PC-9 (cell line): ENCODE measurements around the gene SMAD9. TPM values are rescaled to one million over a fixed set of nuclear protein-coding genes. Genes with fewer than 3 reads are reported as not detected.

ENCODE experiments used
- BruUV-seq: library from RNA; stranded (reverse); fragments of 400-500 nt; replicated peaks from 2 replicates; lab custom pipeline; 2021; lab: Mats Ljungman, UMichigan
- CTCF ChIA-PET: fragments of 300-600 bp; sonication (Branson Sonifier 250); formaldehyde crosslinking; loops from one replicate; lab custom pipeline; 2022; ENCODE audit warnings: antibody characterized with exemption; lab: Charles Lee
- POLR2A ChIA-PET: fragments of 300-600 bp; sonication (Branson Sonifier 250); formaldehyde crosslinking; loops from one replicate; lab custom pipeline; 2022; ENCODE audit warnings: antibody characterized with exemption; ENCODE audit not compliant: unreplicated experiment; lab: Charles Lee
- DNase-seq, 2 experiments: peaks; one replicate each; pipeline versions ENCODE4 v3.0.0 to v3.0.0-alpha.2; 2015 to 2022; ENCODE audit warnings: mixed read lengths in 1 of 2
- H2AFZ ChIP-seq: fragments of 200-600 bp; sonication (generic); 2 replicates; pipeline ENCODE4 v1.8.1; 2017; ENCODE audit warnings: antibody characterized with exemption
- H3F3A ChIP-seq: fragments of 200-600 bp; sonication (generic); 2 replicates; pipeline ENCODE4 v1.8.1; 2017; ENCODE audit warnings: antibody characterized with exemption, mild to moderate bottlenecking, low read depth; ENCODE audit not compliant: insufficient read depth
- H3K27ac ChIP-seq: fragments of 200-600 bp; sonication (generic); 2 replicates; pipeline ENCODE4 v1.6.1; 2016; ENCODE audit warnings: mixed run types
- H3K27me3 ChIP-seq: fragments of 200-600 bp; sonication (generic); 2 replicates; pipeline ENCODE4 v1.6.1; 2016; ENCODE audit warnings: low read depth, mixed run types; ENCODE audit not compliant: insufficient read depth
- H3K36me3 ChIP-seq: fragments of 200-600 bp; sonication (generic); 2 replicates; pipeline ENCODE4 v1.6.1; 2016; ENCODE audit warnings: low read depth, mixed run types
- H3K4me1 ChIP-seq: fragments of 200-600 bp; sonication (generic); replicated peaks from 2 replicates; pipeline ENCODE4 v1.6.1; 2016; ENCODE audit warnings: mixed run types; ENCODE audit not compliant: insufficient read depth
- H3K4me2 ChIP-seq: fragments of 200-600 bp; sonication (generic); 2 replicates; pipeline ENCODE4 v1.6.1; 2017; ENCODE audit warnings: mixed run types
- H3K4me3 ChIP-seq: fragments of 200-600 bp; sonication (generic); 2 replicates; pipeline ENCODE4 v1.6.1; 2016; ENCODE audit warnings: mixed run types
- H3K79me2 ChIP-seq: fragments of 200-600 bp; sonication (generic); 2 replicates; pipeline ENCODE4 v1.6.1; 2017; ENCODE audit warnings: low read depth, mixed run types
- H3K9me2 ChIP-seq: fragments of 200-600 bp; sonication (generic); 2 replicates; pipeline ENCODE4 v1.8.1; 2017; ENCODE audit warnings: mild to moderate bottlenecking; ENCODE audit not compliant: insufficient read depth
- H3K9me3 ChIP-seq: fragments of 200-600 bp; sonication (generic); 2 replicates; pipeline ENCODE4 v1.8.1; 2016; ENCODE audit warnings: low read depth; ENCODE audit not compliant: insufficient read depth
- H4K20me1 ChIP-seq: fragments of 200-600 bp; sonication (generic); 2 replicates; pipeline ENCODE4 v1.8.1; 2017; ENCODE audit not compliant: insufficient read depth
- EZH2 ChIP-seq: fragments of 200-600 bp; sonication (generic); IDR thresholded peaks from 2 replicates; pipeline ENCODE4 v1.8.0; 2017; ENCODE audit warnings: antibody characterized with exemption, low read depth
- intact Hi-C: fragments of 100-400 bp; cut with micrococcal nuclease; formaldehyde crosslinking; loops from one replicate; pipeline ENCODE4 v1.10.0; 2022; ENCODE audit not compliant: unreplicated experiment
- total RNA-seq: library from RNA; stranded (reverse); gene quantifications from 2 replicates; pipeline ENCODE4 v1.2.3, GENCODE V29; 2021
- TF ChIP-seq, protein P1 (sequence below): fragments of 200-600 bp; sonication (generic); conservative IDR thresholded peaks from 2 replicates; pipeline ENCODE4 v1.6.1; 2017; ENCODE audit warnings: mixed run types, antibody characterized with exemption, mild to moderate bottlenecking, moderate library complexity

SMAD9 gene
- total RNA-seq, 1 experiment from 2014 or later: 0.94 TPM

- ChIA-PET POLR2A (no interaction called here), CTCF (no interaction called here)
- Histone ChIP-seq H3F3A (no peaks in the 10 kb centered on the region), H3K4me2 (no peak overlapping the region), H3K36me3 (no peaks in the 10 kb centered on the region), H3K27ac (no peak overlapping the region), H3K27me3 (no peaks in the 10 kb centered on the region), H3K9me3 (no peaks in the 10 kb centered on the region; the same call in 1 of the 2 replicates), H3K9me2 (no peaks in the 10 kb centered on the region), H3K4me3 (no peak overlapping the region), H3K4me1 (peaks cover 7% of the 10 kb centered on the region; the same call in 1 of the 2 replicates), H4K20me1 (no peaks in the 10 kb centered on the region), H3K79me2 (no peaks in the 10 kb centered on the region), H2AFZ (no peak overlapping the region)
- intact Hi-C loops: no loop called here
- BruUV-seq: no TSS peak
- TF ChIP-seq, protein P1, sequence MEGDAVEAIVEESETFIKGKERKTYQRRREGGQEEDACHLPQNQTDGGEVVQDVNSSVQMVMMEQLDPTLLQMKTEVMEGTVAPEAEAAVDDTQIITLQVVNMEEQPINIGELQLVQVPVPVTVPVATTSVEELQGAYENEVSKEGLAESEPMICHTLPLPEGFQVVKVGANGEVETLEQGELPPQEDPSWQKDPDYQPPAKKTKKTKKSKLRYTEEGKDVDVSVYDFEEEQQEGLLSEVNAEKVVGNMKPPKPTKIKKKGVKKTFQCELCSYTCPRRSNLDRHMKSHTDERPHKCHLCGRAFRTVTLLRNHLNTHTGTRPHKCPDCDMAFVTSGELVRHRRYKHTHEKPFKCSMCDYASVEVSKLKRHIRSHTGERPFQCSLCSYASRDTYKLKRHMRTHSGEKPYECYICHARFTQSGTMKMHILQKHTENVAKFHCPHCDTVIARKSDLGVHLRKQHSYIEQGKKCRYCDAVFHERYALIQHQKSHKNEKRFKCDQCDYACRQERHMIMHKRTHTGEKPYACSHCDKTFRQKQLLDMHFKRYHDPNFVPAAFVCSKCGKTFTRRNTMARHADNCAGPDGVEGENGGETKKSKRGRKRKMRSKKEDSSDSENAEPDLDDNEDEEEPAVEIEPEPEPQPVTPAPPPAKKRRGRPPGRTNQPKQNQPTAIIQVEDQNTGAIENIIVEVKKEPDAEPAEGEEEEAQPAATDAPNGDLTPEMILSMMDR: no peak
- no peak for TF ChIP-seq EZH2
- DNase-seq: no peak
Measured at GRCh38 chr13:36910545-36910944, 9.5 kb downstream of the SMAD9 start.

GRCh38 chr13:36907821-36908220, 12.2 kb downstream of the SMAD9 start:
- BruUV-seq: no TSS peak
- ChIA-PET POLR2A (no interaction called here), CTCF (no interaction called here)
- no peak for DNase-seq
- Histone ChIP-seq H4K20me1 (no peaks in the 10 kb centered on the region), H3F3A (no peaks in the 10 kb centered on the region), H3K4me1 (peaks cover 2% of the 10 kb centered on the region; the same call in 1 of the 2 replicates), H3K4me2 (no peak overlapping the region), H3K9me2 (no peaks in the 10 kb centered on the region), H3K27ac (no peak overlapping the region), H3K9me3 (no peaks in the 10 kb centered on the region; the same call in 1 of the 2 replicates), H3K27me3 (no peaks in the 10 kb centered on the region), H2AFZ (no peak overlapping the region), H3K36me3 (no peaks in the 10 kb centered on the region), H3K4me3 (no peak overlapping the region), H3K79me2 (no peaks in the 10 kb centered on the region)
- TF ChIP-seq EZH2: no peak
- TF ChIP-seq, protein P1: no peak
- intact Hi-C loops: no loop called here

- BruUV-seq: no TSS peak
- H3K27ac ChIP-seq: no peak overlapping the region
- H3K27me3 ChIP-seq: no peaks in the 10 kb centered on the region
- ChIA-PET POLR2A (no interaction called here), CTCF (no interaction called here)
- no peak for DNase-seq
- no peaks in the 10 kb centered on the region for H3K9me2 ChIP-seq
- intact Hi-C loops: no loop called here
- H4K20me1 ChIP-seq: no peaks in the 10 kb centered on the region
- H3K4me3 ChIP-seq: no peak overlapping the region
- no peaks in the 10 kb centered on the region for H3K36me3 ChIP-seq
- no peaks in the 10 kb centered on the region for H3K79me2 ChIP-seq
- H3K4me2 ChIP-seq: no peak overlapping the region
- H3K4me1 ChIP-seq: no peaks in the 10 kb centered on the region
- TF ChIP-seq, protein P1: no peak
- no peak for TF ChIP-seq EZH2
- H3F3A ChIP-seq: no peaks in the 10 kb centered on the region
- no peak overlapping the region for H2AFZ ChIP-seq
- H3K9me3 ChIP-seq: no peaks in the 10 kb centered on the region; the same call in 1 of the 2 replicates
Measured at GRCh38 chr13:36907266-36907665, 12.8 kb downstream of the SMAD9 start.
